Neural progenitor cell (in vitro differentiated cells): ENCODE results near the gene NINJ2. TPM values are rescaled to one million over a fixed set of nuclear protein-coding genes. Genes with fewer than 3 reads are reported as not detected.

ENCODE experiments used
- DNase-seq: peaks from one replicate; pipeline ENCODE4 v3.0.0-alpha.2; 2016; ENCODE audit warnings: low spot score
- H2AFZ ChIP-seq: fragments of 200-600 bp; sonication (generic); replicated peaks from 2 replicates; pipeline ENCODE4 v1.6.1; 2016; ENCODE audit warnings: antibody characterized with exemption
- H3F3A ChIP-seq: fragments of 200-600 bp; sonication (generic); 2 replicates; pipeline ENCODE4 v1.6.1; 2016; ENCODE audit warnings: antibody characterized with exemption, low read depth
- H3K27ac ChIP-seq: fragments of 200-600 bp; sonication (generic); 2 replicates; pipeline ENCODE4 v1.5.1; 2016; ENCODE audit warnings: mild to moderate bottlenecking
- H3K27me3 ChIP-seq: fragments of 200-600 bp; sonication (generic); 2 replicates; pipeline ENCODE4 v1.6.1; 2016; ENCODE audit warnings: mild to moderate bottlenecking, moderate library complexity
- H3K36me3 ChIP-seq: fragments of 200-600 bp; sonication (generic); 2 replicates; pipeline ENCODE4 v1.5.1; 2016
- H3K4me1 ChIP-seq: fragments of 200-600 bp; sonication (generic); 2 replicates; pipeline ENCODE4 v1.6.1; 2016; ENCODE audit warnings: mixed run types
- H3K4me2 ChIP-seq: fragments of 200-600 bp; sonication (generic); 2 replicates; pipeline ENCODE4 v1.6.1; 2016
- H3K4me3 ChIP-seq: fragments of 200-600 bp; sonication (generic); 2 replicates; pipeline ENCODE4 v1.5.1; 2016
- H3K79me2 ChIP-seq: fragments of 200-600 bp; sonication (generic); 2 replicates; pipeline ENCODE4 v1.6.1; 2016; ENCODE audit warnings: low read depth
- H3K9ac ChIP-seq: fragments of 200-600 bp; sonication (generic); 2 replicates; pipeline ENCODE4 v1.6.1; 2016
- H3K9me3 ChIP-seq: fragments of 200-600 bp; sonication (generic); 2 replicates; pipeline ENCODE4 v1.5.1; 2016; ENCODE audit warnings: low read depth
- H4K20me1 ChIP-seq: fragments of 200-600 bp; sonication (generic); 2 replicates; pipeline ENCODE4 v1.6.1; 2016; ENCODE audit warnings: low read depth
- H3K27ac Mint-ChIP-seq: 3 replicates; pipeline ENCODE4 v1.8.0; 2021; ENCODE audit warnings: mixed read lengths
- H3K27me3 Mint-ChIP-seq: 2 replicates; pipeline ENCODE4 v1.8.0; 2022; ENCODE audit warnings: low read depth, mild to moderate bottlenecking, inconsistent platforms, moderate library complexity, mixed read lengths; ENCODE audit not compliant: insufficient read depth
- H3K36me3 Mint-ChIP-seq: 3 replicates; pipeline ENCODE4 v1.8.0; 2021; ENCODE audit warnings: mixed read lengths
- H3K4me1 Mint-ChIP-seq: 3 replicates; pipeline ENCODE4 v1.8.0; 2021; ENCODE audit warnings: mixed read lengths
- H3K4me3 Mint-ChIP-seq: 3 replicates; pipeline ENCODE4 v1.8.0; 2021; ENCODE audit warnings: mild to moderate bottlenecking, moderate library complexity, mixed read lengths
- H3K9me3 Mint-ChIP-seq: 3 replicates; pipeline ENCODE4 v1.8.0; 2020; ENCODE audit warnings: mixed read lengths
- CTCF ChIP-seq: fragments of 200-600 bp; sonication (generic); IDR thresholded peaks from 2 replicates; pipeline ENCODE4 v1.5.1; 2017; ENCODE audit warnings: antibody characterized with exemption, mild to moderate bottlenecking
- EZH2 ChIP-seq: fragments of 200-600 bp; sonication (generic); IDR thresholded peaks from 2 replicates; pipeline ENCODE4 v1.6.1; 2017; ENCODE audit warnings: antibody characterized with exemption, mild to moderate bottlenecking, moderate library complexity
- EZH2phosphoT487 ChIP-seq: fragments of 200-600 bp; sonication (generic); IDR thresholded peaks from 2 replicates; pipeline ENCODE4 v1.6.1; 2017; ENCODE audit warnings: antibody characterized with exemption
- total RNA-seq: library from RNA; depleted of rRNA; stranded (reverse); fragments of >200 nt; gene quantifications from 2 replicates; pipeline ENCODE4 v1.2.3, GENCODE V29; 2015; ENCODE audit warnings: low replicate concordance

Gene NINJ2
- total RNA-seq, 1 donor from 2014 or later = not detected

- Histone ChIP-seq H4K20me1 (no peaks in the 10 kb centered on the region), H3K27ac (no peak overlapping the region), H3K4me1 (peaks cover 18% of the 10 kb centered on the region), H3K9ac (no peak overlapping the region), H3K4me2 (no peak overlapping the region), H3K27me3 (no peaks in the 10 kb centered on the region), H2AFZ (no peak overlapping the region), H3K4me3 (no peak overlapping the region), H3F3A (no peaks in the 10 kb centered on the region), H3K9me3 (no peaks in the 10 kb centered on the region), H3K79me2 (no peaks in the 10 kb centered on the region), H3K36me3 (no peaks in the 10 kb centered on the region)
- Mint-ChIP-seq H3K27ac (peak overlapping the region; percentile 50), H3K27me3 (peaks cover 3% of the 10 kb centered on the region), H3K36me3 (no peaks in the 10 kb centered on the region), H3K9me3 (no peaks in the 10 kb centered on the region), H3K4me1 (peaks cover 24% of the 10 kb centered on the region), H3K4me3 (no peak overlapping the region)
- no peak for DNase-seq
- TF ChIP-seq EZH2phosphoT487 = no peak
- TF ChIP-seq EZH2 = no peak
- no peak for TF ChIP-seq CTCF
These were observed 1.5 kb upstream of the NINJ2 start for GRCh38 chr12:664779-665092.

- TF ChIP-seq EZH2 (no peak), EZH2phosphoT487 (no peak), CTCF (no peak)
- Mint-ChIP-seq H3K4me3 (no peak overlapping the region), H3K36me3 (no peaks in the 10 kb centered on the region), H3K9me3 (no peaks in the 10 kb centered on the region), H3K27ac (peak overlapping the region; percentile 50), H3K27me3 (peaks cover 3% of the 10 kb centered on the region), H3K4me1 (peaks cover 24% of the 10 kb centered on the region)
- no peak for DNase-seq
- Histone ChIP-seq H4K20me1 (no peaks in the 10 kb centered on the region), H3K4me2 (no peak overlapping the region), H3K9ac (no peak overlapping the region), H3F3A (no peaks in the 10 kb centered on the region), H3K4me3 (no peak overlapping the region), H3K4me1 (peaks cover 18% of the 10 kb centered on the region), H3K9me3 (no peaks in the 10 kb centered on the region), H3K27me3 (no peaks in the 10 kb centered on the region), H3K79me2 (no peaks in the 10 kb centered on the region), H3K36me3 (no peaks in the 10 kb centered on the region), H2AFZ (no peak overlapping the region), H3K27ac (no peak overlapping the region)
These were observed 982 bp upstream of the NINJ2 start for GRCh38 chr12:664075-664778.

- Mint-ChIP-seq H3K27me3 (peaks cover 3% of the 10 kb centered on the region), H3K27ac (no peak overlapping the region)
- no peak overlapping the region for H3K4me2 ChIP-seq
These were observed 516 bp downstream of the NINJ2 start for GRCh38 chr12:662566-663292.

More at GRCh38 chr12:662566-663292, 516 bp downstream of the NINJ2 start:
- Histone ChIP-seq H3K9me3 (no peaks in the 10 kb centered on the region), H3K79me2 (no peaks in the 10 kb centered on the region), H3K4me1 (peaks cover 18% of the 10 kb centered on the region), H3F3A (no peaks in the 10 kb centered on the region), H3K9ac (no peak overlapping the region), H4K20me1 (no peaks in the 10 kb centered on the region), H3K27ac (no peak overlapping the region), H3K36me3 (no peaks in the 10 kb centered on the region), H2AFZ (peak overlapping the region; percentile 63), H3K27me3 (no peaks in the 10 kb centered on the region), H3K4me3 (no peak overlapping the region)
- TF ChIP-seq CTCF (no peak), EZH2 (no peak), EZH2phosphoT487 (no peak)
- Mint-ChIP-seq H3K4me3 (no peak overlapping the region), H3K4me1 (peaks cover 24% of the 10 kb centered on the region), H3K9me3 (no peaks in the 10 kb centered on the region), H3K36me3 (no peaks in the 10 kb centered on the region)
- DNase-seq = no peak
